GM12878 (cell line): Measurements from ENCODE around the gene WDR91. TPM values are rescaled to one million over a fixed set of nuclear protein-coding genes. Genes with fewer than 3 reads are reported as not detected.

Experiments used
- ATAC-seq: fragments of 200-7000 bp; cut with Tn5 transposase; 3 replicates; pipeline ENCODE4 v1.9.1; 2020; ENCODE audit warnings: mild to moderate bottlenecking, moderate library complexity
- BruUV-seq: library from RNA; stranded (reverse); fragments of 400-500 nt; replicated peaks from 2 replicates; lab custom pipeline; 2021; lab: Mats Ljungman, UMichigan
- CTCF ChIA-PET: fragments of 300-600 bp; sonication (Branson Sonifier 250); formaldehyde crosslinking; extraction: SDS; loops from one replicate; lab custom pipeline; 2021; ENCODE audit warnings: inconsistent platforms; lab: Yijun Ruan, JAX
- POLR2A ChIA-PET: fragments of 350-600 bp; formaldehyde crosslinking; extraction: SDS; loops from one replicate; lab custom pipeline; 2021; ENCODE audit warnings: inconsistent platforms; lab: Charles Lee
- RAD21 ChIA-PET: fragments of 300-600 bp; sonication (Branson Sonifier 250); formaldehyde crosslinking; loops from one replicate; lab custom pipeline; 2023; ENCODE audit warnings: antibody characterized with exemption; ENCODE audit not compliant: unreplicated experiment; lab: Charles Lee
- SMC1A ChIA-PET: fragments of 300-600 bp; sonication (Branson Sonifier 250); formaldehyde crosslinking; loops from one replicate; lab custom pipeline; 2023; ENCODE audit not compliant: unreplicated experiment, uncharacterized antibody; lab: Charles Lee
- DNase-seq: peaks from one replicate; pipeline ENCODE4 v3.0.0-alpha.2; 2011; ENCODE audit warnings: low read depth, low spot score
- FAIRE-seq: peaks from 3 replicates; lab custom pipeline; 2011; peaks lifted over from hg19 to GRCh38; lab: Jason Lieb, UNC
- H2AFZ ChIP-seq: 2 replicates; pipeline ENCODE4 v1.6.0; 2011; ENCODE audit warnings: low read depth, low read length, control low read depth; ENCODE audit not compliant: control insufficient read depth
- H3K27ac ChIP-seq: 2 replicates; pipeline ENCODE4 v1.5.1; 2011; ENCODE audit warnings: control low read depth; ENCODE audit not compliant: control insufficient read depth, insufficient read depth
- H3K27me3 ChIP-seq, 2 experiments: replicated peaks in 1 of 2; 2 replicates each; pipeline versions ENCODE4 v1.6.0 to v1.6.1; 2011; ENCODE audit warnings: low read length in 1 of 2; ENCODE audit not compliant: control insufficient read depth in 2 of 2, insufficient read depth in 2 of 2
- H3K36me3 ChIP-seq, 2 experiments: 2 replicates each; pipeline ENCODE4 v1.5.1; 2011; ENCODE audit warnings: low read length in 1 of 2; ENCODE audit not compliant: control insufficient read depth in 2 of 2, insufficient read depth in 2 of 2
- H3K4me1 ChIP-seq: 2 replicates; pipeline ENCODE4 v1.6.1; 2011; ENCODE audit warnings: mild to moderate bottlenecking, low read length, moderate library complexity, mixed read lengths; ENCODE audit not compliant: control insufficient read depth, insufficient read depth
- H3K4me2 ChIP-seq: 2 replicates; pipeline ENCODE4 v1.6.0; 2011; ENCODE audit warnings: control low read depth; ENCODE audit not compliant: control insufficient read depth, insufficient read depth
- H3K4me3 ChIP-seq: fragments of 200-600 bp; sonication (generic); 2 replicates; pipeline ENCODE4 v1.5.1; 2016
- H3K79me2 ChIP-seq: 2 replicates; pipeline ENCODE4 v1.6.0; 2011; ENCODE audit warnings: low read length; ENCODE audit not compliant: control insufficient read depth, insufficient read depth
- H3K9ac ChIP-seq: 2 replicates; pipeline ENCODE4 v1.8.0; 2011; ENCODE audit warnings: low read length, control low read depth, mixed read lengths; ENCODE audit not compliant: control insufficient read depth, insufficient read depth
- H3K9me3 ChIP-seq: replicated peaks from 3 replicates; pipeline ENCODE4 v1.5.1; 2011; ENCODE audit warnings: mild to moderate bottlenecking, low read length; ENCODE audit not compliant: control insufficient read depth, insufficient read depth
- H4K20me1 ChIP-seq: 2 replicates; pipeline ENCODE4 v1.6.0; 2011; ENCODE audit not compliant: control insufficient read depth, insufficient read depth
- JUNB ChIP-seq: IDR thresholded peaks from 2 replicates; pipeline ENCODE4 v1.6.1; 2016; ENCODE audit warnings: antibody characterized with exemption, mild to moderate bottlenecking
- WGBS: methylation state at CpG from one replicate; pipeline ENCODE4 v1.1.6; 2016; ENCODE audit warnings: low lambda C conversion rate; ENCODE audit not compliant: insufficient replicate concordance, insufficient coverage; ENCODE audit errors: missing lambda C conversion rate; 5-methylcytosine and 5-hydroxymethylcytosine counted together
- in situ Hi-C: fragments of 300-500 bp; cut with MboI; formaldehyde crosslinking; loops from 9 replicates; pipeline ENCODE4 v1.14.3; 2018; ENCODE audit warnings: mixed read lengths
- intact Hi-C: fragments of 100-400 bp; cut with micrococcal nuclease; formaldehyde crosslinking; loops from one replicate; pipeline ENCODE4 v1.14.2; 2022; ENCODE audit not compliant: unreplicated experiment
- polyA plus RNA-seq, 11 experiments: library from polyadenylated mRNA; depleted of rRNA in 4 of 11; unstranded in 6 of 11; stranded (reverse) in 5 of 11; fragments of >200 nt; fragmentation: Nextera tagmentation in 4 of 11; fragmentation: Illumina TruSeq in 1 of 11; extraction: Ambion mirVana in 4 of 11; extraction: Trizol in 1 of 11; gene quantifications; 1 replicate in 1 of 11; 2 replicates in 10 of 11; pipeline versions ENCODE4 v1.2.1 to v1.2.3, GENCODE V29; 2011 to 2016; ENCODE audit warnings: inconsistent platforms in 2 of 11, missing spikeins in 2 of 11, low read depth in 1 of 11
- total RNA-seq, 4 experiments: library from RNA; depleted of rRNA in 3 of 4; stranded (reverse); fragments of >200 nt in 3 of 4; fragmentation: Illumina TruSeq in 1 of 4; extraction: Trizol in 1 of 4; gene quantifications; 2 replicates each; pipeline versions ENCODE4 v1.2.1 to v1.2.3, GENCODE V29; 2013 to 2021
- TF ChIP-seq, protein P1 (sequence below): fragments of 450-650 bp; IDR thresholded peaks from 2 replicates; pipeline ENCODE4 v1.6.1; 2016; ENCODE audit warnings: mild to moderate bottlenecking
- TF ChIP-seq, protein P2 (sequence below): fragments of 450-650 bp; IDR thresholded peaks from 2 replicates; pipeline ENCODE4 v1.6.1; 2017; ENCODE audit warnings: mild to moderate bottlenecking, moderate library complexity
- TF ChIP-seq, protein P3 (sequence below), 3 experiments: IDR thresholded peaks in 2 of 3; conservative IDR thresholded peaks in 1 of 3; 2 replicates each; pipeline ENCODE4 v1.5.1; 2011; ENCODE audit warnings: low read depth in 3 of 3, low read length in 3 of 3, mild to moderate bottlenecking in 3 of 3, control low read depth in 2 of 3, moderate library complexity in 2 of 3, inconsistent platforms in 1 of 3, mixed read lengths in 1 of 3; ENCODE audit not compliant: control insufficient read depth in 2 of 3, insufficient read depth in 1 of 3; ENCODE audit errors: extremely low read depth in 1 of 3

Gene WDR91
- total and polyA plus RNA-seq, 10 of the 15 experiments (the other 5 are each of a cell fraction or from before 2014, with no cell fraction given) = 7.6 to 83.3 (median 16.5) TPM

DNA sequence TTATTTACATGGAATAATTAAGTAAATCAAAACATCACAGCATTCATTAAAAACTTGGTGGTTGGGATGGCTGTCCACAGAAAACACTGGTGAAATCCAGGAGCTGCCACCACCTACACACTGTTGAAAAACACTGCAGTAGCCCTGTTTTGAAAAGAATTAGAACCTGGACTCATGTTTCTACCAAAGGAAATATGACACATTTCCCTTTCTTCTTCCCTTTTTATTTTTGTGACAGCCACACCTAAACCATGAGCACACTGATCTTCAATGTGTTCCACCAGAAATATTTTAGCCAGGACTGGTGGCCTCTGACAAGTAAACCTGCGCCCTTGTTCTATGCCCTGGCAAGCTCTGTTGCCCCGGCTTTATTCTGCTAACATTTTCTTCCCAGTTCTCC lies 60.2 kb downstream of the WDR91 start:
- Histone ChIP-seq H3K4me2 (peak overlapping the region; percentile 73), H3K4me1 (peaks cover 18% of the 10 kb centered on the region), H3K27ac (peak overlapping the region; percentile 73), H3K27me3 (no peaks in the 10 kb centered on the region), H3K4me3 (no peak overlapping the region; the same call in 1 of the 2 replicates), H3K9me3 (peaks cover 12% of the 10 kb centered on the region)
- in situ Hi-C loops (no loop called here), intact Hi-C loops (no loop called here)
- FAIRE-seq (no peak), DNase-seq (no peak), ATAC-seq (no peak)
- TF ChIP-seq, protein P1, sequence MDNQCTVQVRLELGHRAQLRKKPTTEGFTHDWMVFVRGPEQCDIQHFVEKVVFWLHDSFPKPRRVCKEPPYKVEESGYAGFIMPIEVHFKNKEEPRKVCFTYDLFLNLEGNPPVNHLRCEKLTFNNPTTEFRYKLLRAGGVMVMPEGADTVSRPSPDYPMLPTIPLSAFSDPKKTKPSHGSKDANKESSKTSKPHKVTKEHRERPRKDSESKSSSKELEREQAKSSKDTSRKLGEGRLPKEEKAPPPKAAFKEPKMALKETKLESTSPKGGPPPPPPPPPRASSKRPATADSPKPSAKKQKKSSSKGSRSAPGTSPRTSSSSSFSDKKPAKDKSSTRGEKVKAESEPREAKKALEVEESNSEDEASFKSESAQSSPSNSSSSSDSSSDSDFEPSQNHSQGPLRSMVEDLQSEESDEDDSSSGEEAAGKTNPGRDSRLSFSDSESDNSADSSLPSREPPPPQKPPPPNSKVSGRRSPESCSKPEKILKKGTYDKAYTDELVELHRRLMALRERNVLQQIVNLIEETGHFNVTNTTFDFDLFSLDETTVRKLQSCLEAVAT = 0 out of 2 replicates have a peak, but pooled peaks have one; percentile 89
- no peak for TF ChIP-seq JUNB
- TF ChIP-seq, protein P2, sequence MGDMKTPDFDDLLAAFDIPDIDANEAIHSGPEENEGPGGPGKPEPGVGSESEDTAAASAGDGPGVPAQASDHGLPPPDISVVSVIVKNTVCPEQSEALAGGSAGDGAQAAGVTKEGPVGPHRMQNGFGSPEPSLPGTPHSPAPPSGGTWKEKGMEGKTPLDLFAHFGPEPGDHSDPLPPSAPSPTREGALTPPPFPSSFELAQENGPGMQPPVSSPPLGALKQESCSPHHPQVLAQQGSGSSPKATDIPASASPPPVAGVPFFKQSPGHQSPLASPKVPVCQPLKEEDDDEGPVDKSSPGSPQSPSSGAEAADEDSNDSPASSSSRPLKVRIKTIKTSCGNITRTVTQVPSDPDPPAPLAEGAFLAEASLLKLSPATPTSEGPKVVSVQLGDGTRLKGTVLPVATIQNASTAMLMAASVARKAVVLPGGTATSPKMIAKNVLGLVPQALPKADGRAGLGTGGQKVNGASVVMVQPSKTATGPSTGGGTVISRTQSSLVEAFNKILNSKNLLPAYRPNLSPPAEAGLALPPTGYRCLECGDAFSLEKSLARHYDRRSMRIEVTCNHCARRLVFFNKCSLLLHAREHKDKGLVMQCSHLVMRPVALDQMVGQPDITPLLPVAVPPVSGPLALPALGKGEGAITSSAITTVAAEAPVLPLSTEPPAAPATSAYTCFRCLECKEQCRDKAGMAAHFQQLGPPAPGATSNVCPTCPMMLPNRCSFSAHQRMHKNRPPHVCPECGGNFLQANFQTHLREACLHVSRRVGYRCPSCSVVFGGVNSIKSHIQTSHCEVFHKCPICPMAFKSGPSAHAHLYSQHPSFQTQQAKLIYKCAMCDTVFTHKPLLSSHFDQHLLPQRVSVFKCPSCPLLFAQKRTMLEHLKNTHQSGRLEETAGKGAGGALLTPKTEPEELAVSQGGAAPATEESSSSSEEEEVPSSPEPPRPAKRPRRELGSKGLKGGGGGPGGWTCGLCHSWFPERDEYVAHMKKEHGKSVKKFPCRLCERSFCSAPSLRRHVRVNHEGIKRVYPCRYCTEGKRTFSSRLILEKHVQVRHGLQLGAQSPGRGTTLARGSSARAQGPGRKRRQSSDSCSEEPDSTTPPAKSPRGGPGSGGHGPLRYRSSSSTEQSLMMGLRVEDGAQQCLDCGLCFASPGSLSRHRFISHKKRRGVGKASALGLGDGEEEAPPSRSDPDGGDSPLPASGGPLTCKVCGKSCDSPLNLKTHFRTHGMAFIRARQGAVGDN = no peak
- TF ChIP-seq, protein P3, sequence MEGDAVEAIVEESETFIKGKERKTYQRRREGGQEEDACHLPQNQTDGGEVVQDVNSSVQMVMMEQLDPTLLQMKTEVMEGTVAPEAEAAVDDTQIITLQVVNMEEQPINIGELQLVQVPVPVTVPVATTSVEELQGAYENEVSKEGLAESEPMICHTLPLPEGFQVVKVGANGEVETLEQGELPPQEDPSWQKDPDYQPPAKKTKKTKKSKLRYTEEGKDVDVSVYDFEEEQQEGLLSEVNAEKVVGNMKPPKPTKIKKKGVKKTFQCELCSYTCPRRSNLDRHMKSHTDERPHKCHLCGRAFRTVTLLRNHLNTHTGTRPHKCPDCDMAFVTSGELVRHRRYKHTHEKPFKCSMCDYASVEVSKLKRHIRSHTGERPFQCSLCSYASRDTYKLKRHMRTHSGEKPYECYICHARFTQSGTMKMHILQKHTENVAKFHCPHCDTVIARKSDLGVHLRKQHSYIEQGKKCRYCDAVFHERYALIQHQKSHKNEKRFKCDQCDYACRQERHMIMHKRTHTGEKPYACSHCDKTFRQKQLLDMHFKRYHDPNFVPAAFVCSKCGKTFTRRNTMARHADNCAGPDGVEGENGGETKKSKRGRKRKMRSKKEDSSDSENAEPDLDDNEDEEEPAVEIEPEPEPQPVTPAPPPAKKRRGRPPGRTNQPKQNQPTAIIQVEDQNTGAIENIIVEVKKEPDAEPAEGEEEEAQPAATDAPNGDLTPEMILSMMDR (IDR thresholded peaks at IDR 0.05 in 2 of 3, conservative IDR thresholded peaks at IDR 0.05 in 1 of 3; ENCODE audit: control insufficient read depth in 2 of 3, extremely low read depth in 1 of 3, insufficient read depth in 1 of 3, low read depth in 3 of 3, low read length in 3 of 3) = no peak
- TF ChIP-seq, all 136 proteins: peak for 1
- no peaks in the 10 kb centered on the region for H3K36me3 ChIP-seq
- ChIA-PET CTCF (interaction anchor here (0.8 to 6.8 kb wide), 7 partner anchors 10 to 164 kb away, joined by 3 to 86 read pairs (median 10); partner anchors contain the start of genes AGBL3 and CYREN), RAD21 (interaction anchor here (0.7 to 7.3 kb wide), 10 partner anchors 10 to 520 kb away, joined by 3 to 154 read pairs (median 4); partner anchors contain the start of genes AGBL3, CYREN and WDR91), POLR2A (interaction anchor here (0.9 to 9.3 kb wide), 6 partner anchors 14 to 161 kb away, joined by 3 to 169 read pairs (median 4); partner anchors contain the start of genes AGBL3 and CYREN), SMC1A (interaction anchor here (0.6 to 12.4 kb wide), 13 partner anchors 8 to 250 kb away, joined by 3 to 293 read pairs (median 3); partner anchors contain the start of genes AGBL3 and CYREN)
- TSS peak; percentile 57 for BruUV-seq
- WGBS = 75% methylated on average over 2 of the region's 2 CpGs
- peak overlapping the region; percentile 55; the same call in 1 of the 2 replicates for H2AFZ ChIP-seq
- H3K9ac ChIP-seq = no peak overlapping the region
- peaks cover 39% of the 10 kb centered on the region for H3K79me2 ChIP-seq
- H4K20me1 ChIP-seq = no peaks in the 10 kb centered on the region
